LNCAP (cell line): ENCODE measurements around the gene MILR1.

Experiments used
- TF ChIP-seq, protein P1 (sequence below): fragments of 450-650 bp; IDR thresholded peaks from 2 replicates; pipeline ENCODE4 v1.5.1; 2017; ENCODE audit warnings: mild to moderate bottlenecking

MILR1 gene

DNA sequence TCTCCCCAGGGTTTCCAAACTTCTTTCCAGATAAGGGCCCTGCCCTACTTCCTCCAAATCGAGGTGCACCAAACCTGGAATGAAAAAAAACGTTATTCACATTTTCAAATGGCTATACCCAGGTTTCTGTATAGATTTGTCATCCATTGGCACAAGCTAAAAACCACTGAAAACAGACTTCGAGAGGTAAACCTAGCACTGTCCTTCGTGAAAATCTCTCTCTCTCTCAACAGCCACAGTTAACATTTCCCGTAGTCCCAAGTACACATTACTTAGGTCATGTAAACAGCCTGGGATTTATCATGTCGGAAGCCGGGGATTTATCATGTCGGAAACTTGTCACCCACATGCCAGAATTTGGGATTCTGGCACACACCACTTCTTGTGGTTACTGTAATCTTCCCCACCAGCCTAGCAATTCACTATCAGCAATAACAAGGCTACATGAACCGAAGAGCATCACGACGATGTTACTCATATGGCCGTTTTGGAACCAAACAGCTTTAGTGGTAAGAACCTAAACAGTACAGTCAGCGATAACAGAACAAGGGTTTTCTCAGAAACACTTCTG is 55.9 kb downstream of the MILR1 start:
- TF ChIP-seq, protein P1, sequence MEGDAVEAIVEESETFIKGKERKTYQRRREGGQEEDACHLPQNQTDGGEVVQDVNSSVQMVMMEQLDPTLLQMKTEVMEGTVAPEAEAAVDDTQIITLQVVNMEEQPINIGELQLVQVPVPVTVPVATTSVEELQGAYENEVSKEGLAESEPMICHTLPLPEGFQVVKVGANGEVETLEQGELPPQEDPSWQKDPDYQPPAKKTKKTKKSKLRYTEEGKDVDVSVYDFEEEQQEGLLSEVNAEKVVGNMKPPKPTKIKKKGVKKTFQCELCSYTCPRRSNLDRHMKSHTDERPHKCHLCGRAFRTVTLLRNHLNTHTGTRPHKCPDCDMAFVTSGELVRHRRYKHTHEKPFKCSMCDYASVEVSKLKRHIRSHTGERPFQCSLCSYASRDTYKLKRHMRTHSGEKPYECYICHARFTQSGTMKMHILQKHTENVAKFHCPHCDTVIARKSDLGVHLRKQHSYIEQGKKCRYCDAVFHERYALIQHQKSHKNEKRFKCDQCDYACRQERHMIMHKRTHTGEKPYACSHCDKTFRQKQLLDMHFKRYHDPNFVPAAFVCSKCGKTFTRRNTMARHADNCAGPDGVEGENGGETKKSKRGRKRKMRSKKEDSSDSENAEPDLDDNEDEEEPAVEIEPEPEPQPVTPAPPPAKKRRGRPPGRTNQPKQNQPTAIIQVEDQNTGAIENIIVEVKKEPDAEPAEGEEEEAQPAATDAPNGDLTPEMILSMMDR = no peak

GRCh38 chr17:64505340-64506200 is 56.7 kb downstream of the MILR1 start:
- TF ChIP-seq, protein P1 = no peak

DNA sequence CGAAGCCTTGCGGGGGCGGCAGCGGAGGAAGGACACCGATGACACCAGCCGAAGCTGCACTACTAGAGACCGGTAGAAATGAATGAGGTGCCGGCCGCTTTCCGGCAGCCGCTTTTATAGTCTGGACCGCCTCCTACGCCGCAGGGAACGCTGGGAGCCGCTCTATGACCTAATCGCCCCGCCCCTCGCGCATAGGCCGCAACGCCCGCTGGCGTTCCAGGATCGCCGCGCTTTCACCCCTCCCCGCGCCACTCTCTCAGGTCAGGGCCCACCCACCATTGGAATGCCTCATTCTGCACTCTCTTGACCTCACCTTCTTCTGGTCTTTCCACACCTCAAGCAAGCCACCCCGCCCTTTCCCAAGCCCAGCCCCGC is 57.3 kb downstream of the MILR1 start, which contains the start of gene DDX5:
Gene DDX5, minus strand, starts transcription at position 89 of the 375 bp plus-strand sequence. CDS start 170 bp downstream, outside the sequence.
- TF ChIP-seq, protein P1 = no peak

DNA sequence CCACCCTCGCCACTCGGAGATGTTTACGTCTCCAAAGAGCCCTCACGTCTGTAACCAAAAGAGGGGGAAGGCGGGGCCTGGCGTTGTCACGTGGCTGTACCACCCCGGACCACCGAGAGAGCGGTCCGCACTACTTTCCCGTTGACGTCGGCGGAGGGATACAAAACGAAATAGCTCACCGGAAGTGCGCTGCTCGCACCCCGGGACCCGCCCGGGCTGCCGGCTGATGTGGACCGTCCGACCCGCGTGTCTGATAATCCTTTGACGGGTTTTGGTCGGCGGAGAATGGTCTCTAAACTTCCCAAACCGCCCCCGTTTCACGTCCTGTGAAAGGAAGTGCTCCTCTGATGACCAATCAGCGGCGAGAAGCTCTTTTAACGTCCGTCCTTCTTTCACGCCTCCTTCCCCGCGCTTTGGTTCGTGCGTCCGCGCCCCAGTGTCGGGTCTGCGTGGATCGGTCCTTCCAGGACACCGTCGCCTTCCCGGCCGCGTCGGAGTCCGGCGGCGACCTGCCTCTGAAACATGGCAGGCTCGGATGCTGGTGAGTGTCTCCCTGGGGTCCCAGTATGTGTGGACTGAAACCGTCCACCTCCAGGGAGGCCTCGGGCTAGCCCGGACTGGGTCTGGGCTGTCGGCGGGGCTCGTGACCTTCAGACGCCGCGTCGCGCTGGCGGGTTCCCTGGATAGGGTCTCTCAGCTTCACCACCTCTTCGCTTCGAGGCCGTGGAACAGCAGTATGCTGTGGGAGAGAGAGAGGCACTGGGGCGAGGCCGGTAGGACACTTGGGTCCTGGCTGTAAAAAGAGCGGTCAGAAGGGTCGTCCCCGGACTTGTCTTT is 57.9 kb downstream of the MILR1 start, which contains the start of gene CEP95:
Gene CEP95, plus strand, starts transcription at position 402 of the 837 bp plus-strand sequence. Its CDS starts 121 bp downstream, at position 523.
- TF ChIP-seq, protein P1 = no peak

DNA sequence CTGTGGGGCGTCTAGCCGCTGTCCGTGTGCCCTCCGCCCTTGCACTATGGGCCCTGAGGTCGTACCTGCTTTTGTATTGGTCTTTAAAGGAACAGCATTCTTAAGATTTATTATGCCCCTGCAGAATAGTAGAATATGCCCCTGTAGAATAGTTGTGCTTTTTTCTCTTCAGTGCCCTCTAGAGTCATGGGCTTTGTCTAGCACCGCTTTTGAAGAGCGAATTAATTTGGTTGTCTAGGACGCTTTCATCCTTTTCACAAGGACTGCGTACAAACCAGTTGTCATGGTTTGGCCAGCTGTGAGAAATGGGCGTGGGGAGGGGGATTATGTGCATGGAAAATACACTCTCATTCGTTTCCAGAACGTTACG is 58.5 kb downstream of the MILR1 start:
- TF ChIP-seq, protein P1 = peak; percentile 60; the same call in 1 of the 2 replicates

DNA sequence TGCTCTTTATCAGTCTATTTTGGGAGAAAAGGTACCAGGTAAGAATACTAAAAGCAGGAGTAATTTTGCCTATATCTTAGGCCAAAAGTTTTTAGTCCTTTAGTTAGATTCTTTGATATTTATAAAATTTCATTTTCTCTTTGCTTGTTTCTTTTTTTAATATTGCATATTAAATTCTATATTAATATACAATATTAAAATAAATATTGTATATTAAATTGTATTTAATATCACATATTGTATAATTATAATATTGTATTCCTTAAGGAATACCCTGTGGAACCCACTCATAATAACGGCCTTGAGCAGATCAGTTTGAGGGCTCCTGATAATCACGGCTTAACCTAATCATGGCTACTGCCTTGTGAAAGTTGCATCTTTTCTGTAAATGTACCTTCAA is 59.8 kb downstream of the MILR1 start:
- TF ChIP-seq, protein P1 = no peak

- TF ChIP-seq, protein P1 = no peak
These were observed 60.3 kb downstream of the MILR1 start for GRCh38 chr17:64509179-64509578.
